Measurements from ENCODE around the gene GEMIN7. TPM values are rescaled to one million over a fixed set of nuclear protein-coding genes. Genes with fewer than 3 reads are reported as not detected.

The GEMIN7 gene
- polyA plus RNA-seq, 2 of the 4 experiments (the other 2 are of a cell fraction), result 42.2 to 86.0 TPM

GRCh38 chr19:45068041-45068440 lies 11.0 kb upstream of the GEMIN7 start:
- Histone ChIP-seq H3K4me1 (no peaks in the 10 kb centered on the region), H3K9me3 (no peaks in the 10 kb centered on the region), H3K4me3 (no peak overlapping the region), H3K4me2 (no peak overlapping the region), H3K27ac (no peak overlapping the region)
- DNase-seq (ENCODE audit: low read depth in 1 of 2, low spot score in 1 of 2), result no peak
- WGBS (ENCODE audit: missing lambda C conversion rate), result 87% methylated on average over 3 of the region's 10 CpGs
- TF ChIP-seq ZNF302 (CRISPR knock-in tag; IDR thresholded peaks at IDR 0.05), result no peak
- TF ChIP-seq MYC (IDR thresholded peaks at IDR 0.05; ENCODE audit: borderline replicate concordance, low read length), result no peak
- TF ChIP-seq RFX5 (IDR thresholded peaks at IDR 0.05), result no peak
- no peak for TF ChIP-seq HOXB5 (CRISPR knock-in tag; IDR thresholded peaks at IDR 0.05)
- TF ChIP-seq CBX8 (IDR thresholded peaks at IDR 0.05), result no peak
- no peak for TF ChIP-seq JUNB (IDR thresholded peaks at IDR 0.05)
- POLR2A ChIA-PET, result interaction anchor here (1.8 kb wide), 1 partner anchor 29 kb away, joined by 8 read pairs; the partner anchor contains the start of gene CLASRP
- FAIRE-seq, result no peak
- ATAC-seq, result no peak
- CTCF ChIA-PET, result interaction anchor here (0.7 to 3.0 kb wide), 6 partner anchors 9 to 311 kb away, joined by 3 to 25 read pairs (median 4); no protein-coding TSS in a partner anchor

- Histone ChIP-seq H3K9me3 (no peaks in the 10 kb centered on the region), H3K27ac (no peak overlapping the region), H3K4me1 (no peaks in the 10 kb centered on the region), H3K4me3 (no peak overlapping the region), H3K4me2 (no peak overlapping the region)
- 76% methylated on average over 13 of the region's 13 CpGs for WGBS (ENCODE audit: missing lambda C conversion rate)
- TF ChIP-seq SMC3 (IDR thresholded peaks at IDR 0.05) (no peak), ZFP36 (IDR thresholded peaks at IDR 0.05; ENCODE audit: borderline replicate concordance, partially characterized antibody) (no peak), EP300 (IDR thresholded peaks at IDR 0.05) (no peak)
- ATAC-seq (peak; percentile 68 to 85), FAIRE-seq (no peak), DNase-seq (ENCODE audit: low read depth in 1 of 2, low spot score in 1 of 2) (peak; percentile 61 to 74)
- POLR2A ChIA-PET, result interaction anchor here (1.1 to 1.8 kb wide), 3 partner anchors 10 to 30 kb away, joined by 4 to 8 read pairs (median 5); partner anchors contain the start of genes CLASRP, GEMIN7 and PPP1R37
- CTCF ChIA-PET, result interaction anchor here (1.4 to 3.0 kb wide), 3 partner anchors 10 to 19 kb away, joined by 3 to 25 read pairs (median 8); no protein-coding TSS in a partner anchor
Measured at GRCh38 chr19:45069056-45069455, 10.0 kb upstream of the GEMIN7 start.

GRCh38 chr19:45070214-45070613 lies 8.8 kb upstream of the GEMIN7 start:
- ChIA-PET POLR2A (no interaction called here), CTCF (interaction anchor here (0.6 to 2.9 kb wide), 2 partner anchors 8 to 521 kb away, joined by 3 to 42 read pairs; no protein-coding TSS in a partner anchor)
- H3K9me3 ChIP-seq, result no peaks in the 10 kb centered on the region
- TF ChIP-seq EHF (CRISPR knock-in tag; IDR thresholded peaks at IDR 0.05), result no peak
- no peak for TF ChIP-seq USF2 (IDR thresholded peaks at IDR 0.05)
- TF ChIP-seq JUNB (IDR thresholded peaks at IDR 0.05), result no peak
- no peak for TF ChIP-seq CEBPB (IDR thresholded peaks at IDR 0.05)
- WGBS (ENCODE audit: missing lambda C conversion rate), result 82% methylated on average over 6 of the region's 6 CpGs
- no peak for DNase-seq (ENCODE audit: low read depth in 1 of 2, low spot score in 1 of 2)
- no peak overlapping the region for H3K4me2 ChIP-seq
- H3K27ac ChIP-seq, result no peak overlapping the region
- H3K4me1 ChIP-seq, result peaks cover 7% of the 10 kb centered on the region; the same call in 2 of the 3 replicates
- FAIRE-seq, result no peak
- no peak for ATAC-seq
- no peak overlapping the region for H3K4me3 ChIP-seq

GRCh38 chr19:45070861-45071544 lies 8.1 kb upstream of the GEMIN7 start:
- no peaks in the 10 kb centered on the region for H3K9me3 ChIP-seq
- H3K4me2 ChIP-seq, result no peak overlapping the region
- WGBS (ENCODE audit: missing lambda C conversion rate), result 84% methylated on average over 19 of the region's 19 CpGs
- ATAC-seq (no peak), FAIRE-seq (no peak), DNase-seq (ENCODE audit: low read depth in 1 of 2, low spot score in 1 of 2) (no peak)
- H3K4me1 ChIP-seq, result peaks cover 7% of the 10 kb centered on the region; the same call in 2 of the 3 replicates
- H3K4me3 ChIP-seq, result no peak overlapping the region
- TF ChIP-seq USF2 (IDR thresholded peaks at IDR 0.05) (no peak), ZNF302 (CRISPR knock-in tag; IDR thresholded peaks at IDR 0.05) (no peak), ELK1 (IDR thresholded peaks at IDR 0.05; ENCODE audit: low read depth, low read length) (no peak), RFX5 (IDR thresholded peaks at IDR 0.05) (no peak), CEBPB (IDR thresholded peaks at IDR 0.05) (no peak), NR3C1 (IDR thresholded peaks at IDR 0.05) (no peak), EHMT2 (IDR thresholded peaks at IDR 0.05; ENCODE audit: low read depth) (no peak), EHF (CRISPR knock-in tag; IDR thresholded peaks at IDR 0.05) (no peak), POLR2A (IDR thresholded peaks at IDR 0.05; ENCODE audit: low read length) (no peak), NPAS2 (CRISPR knock-in tag; IDR thresholded peaks at IDR 0.05; ENCODE audit: borderline replicate concordance) (no peak), HMGXB4 (CRISPR knock-in tag; IDR thresholded peaks at IDR 0.05; ENCODE audit: borderline replicate concordance) (no peak), TP53 (CRISPR knock-in tag; IDR thresholded peaks at IDR 0.05) (no peak), NFE2L2 (conservative IDR thresholded peaks at IDR 0.05; ENCODE audit: low read length) (no peak), HOXB13 (CRISPR knock-in tag; IDR thresholded peaks at IDR 0.05; ENCODE audit: low read depth) (no peak)
- POLR2A ChIA-PET, result no interaction called here
- no peak overlapping the region for H3K27ac ChIP-seq
- CTCF ChIA-PET, result interaction anchor here (0.6 to 2.9 kb wide), 2 partner anchors 9 to 520 kb away, joined by 3 to 42 read pairs; no protein-coding TSS in a partner anchor

All from A549 (cell line).